ENCODE data around the gene LPP. TPM values are rescaled to one million over a fixed set of nuclear protein-coding genes. Genes with fewer than 3 reads are reported as not detected.

The LPP gene
- total RNA-seq, 1 donor from 2014 or later = 1,791 TPM

DNA sequence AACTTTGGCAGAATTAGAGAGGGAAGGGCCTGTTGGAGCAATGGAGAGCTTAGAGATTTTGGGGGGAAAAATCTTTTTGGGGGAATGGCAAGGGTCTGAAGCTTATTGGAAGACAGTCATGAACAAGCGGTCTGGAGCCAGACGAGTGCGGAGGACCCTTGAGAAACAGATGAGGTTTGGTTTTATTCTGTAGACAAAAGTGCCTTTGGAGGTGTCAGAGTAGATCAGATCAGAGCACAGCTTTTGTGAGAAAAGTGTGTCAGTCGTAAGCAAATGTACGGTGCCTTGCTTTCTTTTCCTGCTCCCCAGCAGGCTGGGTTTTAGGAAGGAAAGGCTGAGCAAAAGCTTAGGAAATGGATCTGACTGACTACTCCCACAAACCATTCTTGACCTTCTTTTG is 781.0 kb downstream of the LPP start:
- no peak for DNase-seq (ENCODE audit: low spot score in 2 of 2)
- H3K4me3 ChIP-seq = no peak overlapping the region
- peaks cover 2 to 13% of the 10 kb centered on the region in 2 donors for H3K4me1 ChIP-seq
- H3K27ac ChIP-seq = no peak overlapping the region
- no peaks in the 10 kb centered on the region for H3K27me3 ChIP-seq
- H3K36me3 ChIP-seq = no peaks in the 10 kb centered on the region
- H3K9me3 ChIP-seq = no peaks in the 10 kb centered on the region
- TF ChIP-seq, protein P1, sequence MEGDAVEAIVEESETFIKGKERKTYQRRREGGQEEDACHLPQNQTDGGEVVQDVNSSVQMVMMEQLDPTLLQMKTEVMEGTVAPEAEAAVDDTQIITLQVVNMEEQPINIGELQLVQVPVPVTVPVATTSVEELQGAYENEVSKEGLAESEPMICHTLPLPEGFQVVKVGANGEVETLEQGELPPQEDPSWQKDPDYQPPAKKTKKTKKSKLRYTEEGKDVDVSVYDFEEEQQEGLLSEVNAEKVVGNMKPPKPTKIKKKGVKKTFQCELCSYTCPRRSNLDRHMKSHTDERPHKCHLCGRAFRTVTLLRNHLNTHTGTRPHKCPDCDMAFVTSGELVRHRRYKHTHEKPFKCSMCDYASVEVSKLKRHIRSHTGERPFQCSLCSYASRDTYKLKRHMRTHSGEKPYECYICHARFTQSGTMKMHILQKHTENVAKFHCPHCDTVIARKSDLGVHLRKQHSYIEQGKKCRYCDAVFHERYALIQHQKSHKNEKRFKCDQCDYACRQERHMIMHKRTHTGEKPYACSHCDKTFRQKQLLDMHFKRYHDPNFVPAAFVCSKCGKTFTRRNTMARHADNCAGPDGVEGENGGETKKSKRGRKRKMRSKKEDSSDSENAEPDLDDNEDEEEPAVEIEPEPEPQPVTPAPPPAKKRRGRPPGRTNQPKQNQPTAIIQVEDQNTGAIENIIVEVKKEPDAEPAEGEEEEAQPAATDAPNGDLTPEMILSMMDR (IDR thresholded peaks at IDR 0.05) = no peak
- intact Hi-C loops (cut with DNase I) = no loop called here

- H3K36me3 ChIP-seq = no peaks in the 10 kb centered on the region
- TF ChIP-seq, protein P1 (IDR thresholded peaks at IDR 0.05) = no peak
- H3K27ac ChIP-seq = no peak overlapping the region
- H3K27me3 ChIP-seq = no peaks in the 10 kb centered on the region
- H3K9me3 ChIP-seq = no peaks in the 10 kb centered on the region
- H3K4me3 ChIP-seq = no peak overlapping the region
- no peak for DNase-seq (ENCODE audit: low spot score in 2 of 2)
- peaks cover 7 to 21% of the 10 kb centered on the region in 2 donors for H3K4me1 ChIP-seq
- intact Hi-C loops (cut with DNase I) = no loop called here
Measured at GRCh38 chr3:188936597-188937107, 782.7 kb downstream of the LPP start.

DNA sequence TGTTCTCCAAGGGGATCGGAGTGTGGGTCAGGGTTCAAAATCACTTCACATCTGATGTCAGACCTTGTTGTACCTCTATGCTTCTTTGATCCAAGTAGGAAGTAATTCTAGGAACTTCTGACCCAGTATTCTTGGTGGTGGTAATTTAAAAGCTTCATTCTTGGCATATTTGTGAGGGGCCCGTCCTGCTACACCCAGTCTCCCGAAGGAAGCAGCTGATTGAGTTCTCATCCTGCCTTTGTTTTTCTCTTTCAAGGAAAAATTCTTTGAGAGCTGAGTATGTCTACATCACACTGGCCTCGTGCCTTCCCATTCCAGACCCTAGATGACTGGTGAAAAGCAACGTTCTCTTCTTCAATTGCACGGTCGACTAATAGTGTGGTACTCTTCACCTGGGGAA is 783.4 kb downstream of the LPP start:
- Histone ChIP-seq H3K4me1 (peaks cover 7 to 21% of the 10 kb centered on the region in 2 donors), H3K4me3 (no peak overlapping the region), H3K36me3 (no peaks in the 10 kb centered on the region), H3K27me3 (no peaks in the 10 kb centered on the region), H3K27ac (no peak overlapping the region), H3K9me3 (no peaks in the 10 kb centered on the region)
- intact Hi-C loops (cut with DNase I) = no loop called here
- TF ChIP-seq, protein P1 (IDR thresholded peaks at IDR 0.05) = no peak
- DNase-seq (ENCODE audit: low spot score in 2 of 2) = no peak

DNA sequence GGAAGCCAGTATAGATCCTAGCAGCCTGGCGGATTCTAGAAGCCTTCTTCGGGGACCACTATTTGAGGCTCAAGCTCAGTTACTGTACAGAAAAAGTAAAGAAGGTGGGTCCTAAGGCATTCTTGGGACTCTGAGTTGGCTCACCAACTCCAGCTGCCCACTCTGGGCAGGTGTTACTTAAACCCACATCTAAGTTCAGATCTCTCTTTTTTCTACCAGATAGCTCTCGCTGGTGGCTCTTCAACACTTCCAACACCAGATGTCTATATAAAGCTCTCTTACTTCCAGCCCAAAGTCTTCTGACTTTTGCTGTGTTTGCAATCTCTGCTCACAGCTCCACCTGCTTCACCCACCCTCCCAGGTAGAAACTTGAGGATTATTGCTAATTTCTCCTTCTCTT is 785.0 kb downstream of the LPP start:
- DNase-seq (ENCODE audit: low spot score in 2 of 2) = no peak
- H3K4me3 ChIP-seq = no peak overlapping the region
- peaks cover 7 to 25% of the 10 kb centered on the region in 2 donors for H3K4me1 ChIP-seq
- H3K36me3 ChIP-seq = no peaks in the 10 kb centered on the region
- no peaks in the 10 kb centered on the region for H3K27me3 ChIP-seq
- H3K9me3 ChIP-seq = no peaks in the 10 kb centered on the region
- intact Hi-C loops (cut with DNase I) = no loop called here
- TF ChIP-seq, protein P1 (IDR thresholded peaks at IDR 0.05) = no peak
- H3K27ac ChIP-seq = no peak overlapping the region

GRCh38 chr3:188939814-188940572 is 786.0 kb downstream of the LPP start:
- Histone ChIP-seq H3K27ac (peak overlapping the region; percentile 54 to 98), H3K4me3 (no peak overlapping the region), H3K27me3 (no peaks in the 10 kb centered on the region), H3K9me3 (no peaks in the 10 kb centered on the region), H3K36me3 (no peaks in the 10 kb centered on the region), H3K4me1 (peaks cover 7 to 35% of the 10 kb centered on the region in 2 donors)
- TF ChIP-seq, protein P1 (IDR thresholded peaks at IDR 0.05) = no peak
- intact Hi-C loops (cut with DNase I) = loop anchor here (2.0 kb wide), 1 partner anchor 39 kb away; no protein-coding TSS in a partner anchor
- no peak for DNase-seq (ENCODE audit: low spot score in 2 of 2)
